Erythroblast (primary cell): Measurements from ENCODE around the gene CENPH.

ENCODE experiments used
- DNase-seq, 2 experiments: peaks; one replicate each; lab custom pipeline; 2025; lab: John Stamatoyannopoulos, UW
- GATA1 ChIP-seq: IDR thresholded peaks from 2 replicates; pipeline ENCODE4 v1.6.1; 2011; ENCODE audit warnings: low read depth, mild to moderate bottlenecking, control low read depth, low read length, moderate library complexity
- POLR2A ChIP-seq: IDR thresholded peaks from 2 replicates; pipeline ENCODE4 v1.6.1; 2011; ENCODE audit warnings: mild to moderate bottlenecking, low read length

Gene CENPH

GRCh38 chr5:69170495-69170894 lies 18.9 kb upstream of the CENPH start:
- TF ChIP-seq GATA1 (no peak), POLR2A (no peak)
- no peak for DNase-seq

- TF ChIP-seq GATA1: no peak
- no peak for TF ChIP-seq POLR2A
- no peak for DNase-seq
These were observed 18.4 kb upstream of the CENPH start for GRCh38 chr5:69170969-69171368.

DNA sequence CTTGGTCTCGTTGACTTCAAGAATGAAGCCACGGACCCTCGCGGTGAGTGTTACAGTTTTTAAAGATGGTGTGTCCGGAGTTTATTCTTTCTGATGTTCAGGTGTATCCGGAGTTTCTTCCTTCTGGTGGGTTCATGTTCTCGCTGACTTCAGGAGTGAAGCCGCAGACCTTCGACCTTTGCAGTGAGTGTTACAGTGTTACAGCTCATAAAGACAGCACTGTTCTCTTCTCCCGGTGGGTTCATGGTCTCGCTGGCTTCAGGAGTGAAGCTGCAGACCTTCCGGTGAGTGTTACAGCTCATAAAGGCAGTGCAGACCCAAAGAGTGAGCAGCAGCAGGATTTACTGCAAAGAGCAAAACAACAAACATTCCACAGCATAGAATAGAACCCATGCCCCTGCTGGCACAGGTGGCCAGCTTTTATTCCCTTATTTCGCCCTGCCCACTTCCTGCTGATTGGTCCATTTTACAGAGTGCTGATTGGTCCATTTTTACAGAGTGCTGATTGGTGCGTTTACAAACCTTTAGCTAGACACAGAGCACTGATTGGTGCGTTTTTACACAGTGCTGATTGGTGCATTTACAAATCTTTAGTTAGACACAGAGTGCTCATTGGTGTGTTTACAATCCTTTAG lies 7.6 kb upstream of the CENPH start:
- DNase-seq: peak in 1 of 2 experiments; percentile 9

GRCh38 chr5:69184621-69185020 lies 4.8 kb upstream of the CENPH start:
- TF ChIP-seq GATA1 (no peak), POLR2A (no peak)
- DNase-seq: no peak

GRCh38 chr5:69187342-69187741 lies 2.0 kb upstream of the CENPH start:
- DNase-seq: peak in 1 of 2 experiments; percentile 59
- TF ChIP-seq GATA1: no peak
- TF ChIP-seq POLR2A: no peak

DNA sequence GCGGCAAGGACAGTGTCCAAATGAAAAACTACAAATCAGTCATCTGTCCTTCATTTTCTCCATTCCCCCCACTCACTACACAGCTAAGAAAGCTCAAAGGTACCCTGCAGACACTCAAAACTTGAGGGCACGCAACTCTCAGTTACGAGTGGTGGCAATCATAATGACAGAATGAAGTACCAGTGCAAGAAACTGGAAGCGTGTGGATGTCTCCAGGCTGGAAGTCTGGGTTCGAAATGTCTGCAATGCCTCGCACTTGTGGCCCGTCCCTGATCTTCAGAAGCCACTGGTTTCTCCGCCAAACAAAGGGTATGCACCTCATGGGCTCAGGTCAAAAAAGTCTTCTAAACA lies 597 bp upstream of the CENPH start:
- TF ChIP-seq POLR2A (no peak), GATA1 (no peak)
- no peak for DNase-seq

DNA sequence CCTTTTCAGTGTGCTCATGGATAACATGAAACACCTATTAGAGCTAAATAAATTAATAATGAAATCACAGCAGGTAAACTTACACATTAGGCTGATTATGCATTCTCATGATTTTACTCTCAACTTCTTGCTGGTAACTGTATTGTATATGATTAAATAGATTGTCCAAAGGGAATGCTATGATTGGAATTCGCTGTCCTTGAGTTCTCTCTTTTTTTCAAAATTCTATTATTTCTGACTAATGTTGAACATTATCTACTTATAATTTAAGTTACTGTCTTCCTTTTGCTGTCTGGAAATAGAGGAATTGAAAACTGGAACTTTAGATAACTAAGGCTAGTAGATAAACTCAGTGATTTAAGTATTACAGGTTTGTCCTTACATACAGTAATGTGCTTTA lies 13.1 kb downstream of the CENPH start:
- DNase-seq: no peak
- TF ChIP-seq GATA1 (no peak), POLR2A (no peak)

- DNase-seq: peak; percentile 6 to 36
These were observed 17.3 kb downstream of the CENPH start for GRCh38 chr5:69206528-69207190.

DNA sequence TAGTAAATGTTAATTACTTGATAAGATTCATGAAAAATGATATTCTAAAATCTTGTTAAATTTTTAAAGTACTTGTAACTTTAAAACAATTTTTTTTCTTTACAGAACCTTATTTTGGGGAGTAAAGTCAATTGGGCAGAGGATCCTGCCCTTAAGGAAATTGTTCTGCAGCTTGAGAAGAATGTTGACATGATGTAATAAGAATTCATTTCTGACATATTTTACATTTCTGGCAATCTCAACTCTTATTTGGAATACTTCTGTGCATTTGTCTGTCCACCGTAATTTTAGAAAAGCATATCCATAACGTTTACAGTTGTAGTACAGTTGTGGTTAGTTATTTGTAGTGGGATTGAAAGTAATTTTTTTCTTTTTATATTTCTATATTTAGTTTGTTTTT lies 20.2 kb downstream of the CENPH start:
- TF ChIP-seq POLR2A: no peak
- no peak for TF ChIP-seq GATA1
- DNase-seq: no peak

More at GRCh38 chr5:69206528-69207190, 17.3 kb downstream of the CENPH start:
- TF ChIP-seq POLR2A: no peak
- TF ChIP-seq GATA1: no peak

- no peak for TF ChIP-seq GATA1
- TF ChIP-seq POLR2A: no peak
- no peak for DNase-seq
These were observed 21.8 kb downstream of the CENPH start for GRCh38 chr5:69211200-69211599.

DNA sequence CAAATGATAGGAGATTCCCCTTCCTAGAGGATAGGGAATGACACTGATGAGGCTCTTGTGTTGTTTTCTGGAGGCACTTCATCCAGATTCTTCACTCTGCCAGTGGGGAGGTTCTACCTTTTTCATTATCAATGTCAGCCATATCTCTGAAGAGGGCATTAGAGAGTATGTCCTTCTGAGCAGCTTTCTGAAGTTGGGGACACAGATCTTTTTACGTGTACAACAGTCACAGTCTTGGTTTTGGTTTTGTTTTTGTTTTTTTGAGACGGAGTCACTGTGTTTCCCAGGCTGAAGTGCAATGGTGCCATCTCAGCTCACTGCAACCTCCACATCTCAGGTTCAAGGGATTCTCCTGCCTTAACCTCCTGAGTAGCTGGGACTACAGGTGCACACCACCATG lies 22.6 kb downstream of the CENPH start:
- TF ChIP-seq GATA1 (no peak), POLR2A (no peak)
- no peak for DNase-seq

- peak; percentile 35 to 79 for DNase-seq
- TF ChIP-seq GATA1 (no peak), POLR2A (no peak)
These were observed 24.3 kb downstream of the CENPH start for GRCh38 chr5:69213513-69214215.

DNA sequence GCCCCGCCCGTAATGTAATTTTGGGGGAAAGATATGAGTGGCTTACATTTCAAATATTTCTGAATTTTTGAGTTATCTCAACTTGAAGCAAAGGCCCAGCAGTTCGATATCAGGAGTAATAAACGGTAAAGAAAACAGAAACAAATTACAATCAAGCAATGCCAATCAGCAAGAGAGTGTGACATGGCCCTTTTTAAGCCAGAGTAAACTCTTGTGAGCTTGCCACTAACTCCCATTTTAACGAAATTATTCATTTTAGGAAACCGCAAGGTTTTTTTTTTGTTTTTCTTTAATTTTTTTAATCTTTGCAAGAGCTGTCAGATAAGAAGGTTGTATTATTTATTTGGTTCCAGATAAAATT lies 27.7 kb downstream of the CENPH start:
- TF ChIP-seq GATA1: no peak
- TF ChIP-seq POLR2A: no peak
- DNase-seq: peak in 1 of 2 experiments; percentile 51

GRCh38 chr5:69217548-69218526 lies 28.5 kb downstream of the CENPH start:
- peak; percentile 94 to 95 for DNase-seq

More at GRCh38 chr5:69217548-69218526, 28.5 kb downstream of the CENPH start:
- TF ChIP-seq POLR2A (peak; percentile 93), GATA1 (no peak)
